NCI-H2081 (cell line): ENCODE results near the gene PRKCI.
"Not testable (repeated sequence)": the region's sequence is repeated elsewhere in the genome, so short reads cannot be mapped to it uniquely, and the experiment has no call there.

Experiments used
- DNase-seq, 2 experiments: peaks; one replicate each; lab custom pipeline; 2025; lab: John Stamatoyannopoulos, UW

PRKCI gene

DNA sequence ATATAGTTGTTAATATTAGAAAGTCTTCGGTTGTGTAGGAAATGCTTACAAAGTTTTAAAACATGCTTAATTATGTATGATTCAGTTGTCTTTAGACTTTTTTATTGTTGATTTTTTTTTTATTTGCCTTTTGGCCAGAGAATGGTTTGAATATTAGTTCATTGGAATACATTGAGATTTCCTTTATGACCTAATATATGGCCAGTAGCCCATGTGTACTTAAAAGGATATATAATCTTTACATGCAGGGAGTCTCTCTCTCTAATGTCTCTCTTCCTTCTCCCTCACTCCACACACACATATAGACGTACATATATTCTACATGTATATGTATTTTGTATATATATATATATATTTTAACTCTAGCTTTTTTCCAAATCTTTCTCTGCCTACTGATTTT, 68.0 kb downstream of the PRKCI start:
- DNase-seq = no peak

DNA sequence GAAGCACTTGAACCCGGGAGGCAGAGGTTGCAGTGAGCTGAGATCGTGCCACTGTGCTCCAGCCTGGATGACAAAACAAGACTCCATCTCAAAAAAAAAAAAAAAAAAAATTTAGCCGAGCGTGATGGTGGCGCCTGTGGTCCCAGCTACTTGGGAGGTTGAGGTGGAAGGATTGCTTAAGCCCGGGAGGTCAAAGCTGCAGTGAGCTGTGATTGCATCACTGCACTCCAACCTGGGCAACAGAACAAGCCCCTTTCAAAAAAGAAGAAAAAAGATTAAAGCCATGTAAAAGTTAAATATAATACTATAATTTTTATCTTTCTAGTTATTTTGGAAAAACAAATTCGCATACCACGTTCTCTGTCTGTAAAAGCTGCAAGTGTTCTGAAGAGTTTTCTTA, 73.4 kb downstream of the PRKCI start:
- DNase-seq = no peak

DNA sequence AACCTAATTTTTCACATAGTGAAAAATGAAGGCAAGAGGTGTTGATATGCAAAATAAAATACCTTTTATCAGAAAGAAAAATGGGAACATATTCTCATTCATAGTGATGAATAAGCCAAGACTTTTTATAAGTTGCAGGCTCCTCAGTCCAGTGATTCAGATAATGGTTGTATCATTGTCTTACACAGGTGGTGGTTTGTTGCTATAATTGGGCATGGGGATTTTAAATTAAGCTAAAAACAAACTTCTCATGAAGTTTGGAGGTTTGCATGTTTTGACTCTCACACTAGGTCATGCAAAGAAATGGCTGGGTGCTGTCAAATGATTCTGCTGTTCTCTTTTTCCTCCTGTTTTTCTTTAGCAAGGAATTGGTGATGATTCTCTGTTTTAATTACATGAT, 74.5 kb downstream of the PRKCI start:
- DNase-seq = no peak

DNA sequence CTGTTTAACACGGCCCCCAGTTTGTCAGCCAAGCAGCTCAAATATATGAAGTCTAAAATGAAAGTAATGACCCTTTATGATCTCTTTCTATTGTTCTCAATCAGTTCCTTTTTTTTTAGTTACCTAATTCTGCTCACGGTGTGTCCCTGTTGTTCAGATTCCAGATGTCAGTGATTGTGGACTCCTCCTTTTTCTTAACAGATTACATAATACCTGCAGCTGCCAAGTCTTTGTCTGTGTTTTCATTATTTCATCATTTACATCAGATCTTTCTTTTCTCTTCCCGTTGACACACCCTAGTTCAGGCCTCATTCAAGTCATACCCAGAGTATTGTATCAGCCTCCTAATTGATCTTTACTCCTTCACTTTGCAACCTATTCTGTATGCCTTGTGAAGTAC, 79.2 kb downstream of the PRKCI start:
- no peak for DNase-seq

DNA sequence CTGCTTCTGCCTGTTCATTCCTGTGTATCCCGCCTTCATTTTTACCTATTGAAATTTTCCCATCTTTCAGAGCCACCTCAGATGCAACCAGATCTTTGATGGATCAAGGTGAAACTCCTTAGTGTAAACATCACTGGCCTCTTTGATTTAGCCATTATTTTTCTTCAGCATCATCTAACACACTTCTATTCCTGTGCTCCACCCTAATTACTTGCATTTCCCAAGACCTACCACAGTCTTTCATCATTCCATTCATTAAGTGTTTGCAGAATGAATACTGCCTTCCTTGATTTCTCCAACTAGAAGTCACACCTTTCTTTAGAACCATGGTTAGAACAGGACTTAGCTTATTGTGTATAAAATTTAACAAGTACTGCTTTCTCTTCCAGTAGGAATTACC, 79.8 kb downstream of the PRKCI start:
- no peak for DNase-seq

DNA sequence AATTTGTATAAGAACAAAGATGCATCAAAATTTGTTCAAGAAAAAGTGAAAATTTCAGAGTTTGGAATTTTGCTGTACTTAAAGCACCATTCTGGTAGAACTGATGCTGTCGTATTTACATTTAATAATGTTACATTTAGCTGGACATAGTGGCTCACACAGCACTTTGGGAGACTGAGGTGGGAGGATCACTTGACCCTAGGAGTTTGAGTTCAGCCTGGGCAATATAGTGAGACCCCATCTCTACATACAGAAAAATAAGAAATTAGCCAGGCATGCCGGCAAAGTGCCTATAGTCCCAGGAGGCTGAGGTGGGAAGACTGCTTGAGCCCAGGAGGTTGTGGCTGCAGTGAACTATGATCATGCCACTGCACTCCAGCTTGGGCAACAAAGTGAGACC, 83.8 kb downstream of the PRKCI start:
- no peak for DNase-seq

DNA sequence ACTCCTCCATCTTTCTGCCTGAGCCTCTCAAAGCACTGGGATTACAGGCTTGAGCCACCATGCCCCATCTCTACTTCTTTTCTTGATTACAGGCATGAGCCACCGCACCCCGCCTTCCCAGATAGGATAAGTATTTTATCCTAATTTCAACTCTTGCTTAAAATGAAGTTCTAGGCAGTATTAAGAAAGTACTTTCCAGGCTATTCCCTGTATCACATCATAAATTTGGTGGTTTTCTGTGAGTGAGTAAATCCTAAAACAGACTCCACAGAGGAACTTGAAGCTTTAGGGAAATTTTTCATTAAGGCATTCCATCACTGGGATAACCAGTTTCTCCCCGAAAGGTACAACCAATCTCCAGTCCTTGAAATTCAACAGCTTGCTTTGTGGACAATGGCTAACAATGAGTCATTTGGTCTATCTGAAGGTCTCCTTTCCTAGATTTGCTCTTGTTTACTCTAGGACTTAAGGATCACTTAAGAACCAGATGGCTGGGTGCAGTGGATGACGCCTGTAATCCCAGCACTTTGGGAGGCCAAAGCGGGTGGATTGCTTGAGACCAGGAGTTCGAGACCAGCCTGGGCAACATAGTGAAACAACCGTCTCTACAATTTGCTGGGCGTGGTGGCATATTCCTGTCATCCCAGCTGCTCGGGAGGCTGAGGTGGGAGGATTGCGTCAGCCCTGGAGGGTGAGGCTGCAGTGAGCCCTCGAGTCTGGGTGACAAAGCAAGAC, 85.6 kb downstream of the PRKCI start:
- no peak for DNase-seq

DNA sequence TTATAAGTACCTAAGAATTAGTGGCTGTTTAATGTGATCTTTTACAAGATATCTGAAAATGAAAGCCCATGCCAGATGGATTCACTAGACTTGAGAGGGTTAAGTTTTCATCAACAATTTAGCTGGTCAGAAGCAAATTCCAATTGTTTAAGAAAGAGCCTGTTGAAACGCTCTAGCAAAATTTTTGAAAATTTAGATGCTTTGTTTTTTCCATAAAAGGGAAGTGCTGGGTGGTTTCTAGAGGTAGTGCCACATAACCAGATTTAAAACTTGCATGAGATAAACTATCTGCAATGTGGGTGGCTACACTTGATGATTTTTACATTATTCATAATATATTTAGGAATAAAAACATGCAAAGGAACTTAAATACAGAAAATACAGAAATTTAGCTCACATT, 86.8 kb downstream of the PRKCI start:
- DNase-seq = no peak

DNA sequence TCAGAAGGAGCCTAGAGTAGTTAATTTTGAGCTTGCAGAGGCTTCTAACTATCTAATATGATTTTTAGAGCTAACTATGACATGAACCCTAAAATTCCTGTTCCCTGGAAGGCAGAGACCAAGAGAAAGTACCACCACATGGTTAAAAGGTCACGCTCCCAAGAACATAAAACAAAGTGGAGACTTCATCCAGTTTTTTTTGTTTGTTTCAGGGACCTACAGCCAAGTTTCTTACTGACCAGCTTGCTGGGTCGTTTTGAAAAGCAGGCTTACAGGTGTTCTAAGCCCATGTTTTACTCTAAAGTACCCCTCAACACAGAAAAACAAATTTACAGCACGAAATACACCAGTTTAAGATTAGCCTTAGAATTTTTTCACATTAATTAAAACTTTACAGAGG, 95.7 kb downstream of the PRKCI start:
- DNase-seq = no peak

DNA sequence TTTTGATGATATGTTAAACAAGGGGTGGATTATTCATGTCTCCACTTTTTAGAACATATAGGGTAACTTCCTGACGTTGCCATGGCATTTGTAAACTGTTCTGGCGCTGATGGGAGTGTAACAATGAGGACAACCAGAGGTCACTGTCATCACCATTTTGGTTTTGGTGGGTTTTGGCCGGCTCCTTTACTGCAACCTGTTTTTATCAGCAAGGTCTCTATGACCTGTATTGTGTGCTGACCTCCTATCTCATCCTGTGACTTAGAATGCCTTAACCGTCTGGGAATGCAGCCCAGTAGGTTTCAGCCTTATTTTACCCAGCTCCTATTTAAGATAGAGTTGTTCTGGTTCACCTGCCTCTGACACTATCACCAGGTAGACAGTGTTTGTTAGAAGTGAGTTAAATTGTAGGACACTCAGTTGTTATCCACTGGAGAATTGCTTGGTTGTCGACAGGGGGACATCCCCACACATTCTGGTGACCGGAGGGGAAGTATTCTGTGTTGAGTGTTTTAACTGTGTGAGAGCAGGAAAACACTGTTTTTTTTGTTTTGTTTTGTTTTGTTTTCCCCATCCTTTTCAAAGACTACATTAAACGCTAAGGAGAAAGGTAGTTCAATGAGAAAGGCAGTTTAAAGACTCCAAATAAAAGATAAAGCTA, 98.4 kb downstream of the PRKCI start:
- DNase-seq = no peak

DNA sequence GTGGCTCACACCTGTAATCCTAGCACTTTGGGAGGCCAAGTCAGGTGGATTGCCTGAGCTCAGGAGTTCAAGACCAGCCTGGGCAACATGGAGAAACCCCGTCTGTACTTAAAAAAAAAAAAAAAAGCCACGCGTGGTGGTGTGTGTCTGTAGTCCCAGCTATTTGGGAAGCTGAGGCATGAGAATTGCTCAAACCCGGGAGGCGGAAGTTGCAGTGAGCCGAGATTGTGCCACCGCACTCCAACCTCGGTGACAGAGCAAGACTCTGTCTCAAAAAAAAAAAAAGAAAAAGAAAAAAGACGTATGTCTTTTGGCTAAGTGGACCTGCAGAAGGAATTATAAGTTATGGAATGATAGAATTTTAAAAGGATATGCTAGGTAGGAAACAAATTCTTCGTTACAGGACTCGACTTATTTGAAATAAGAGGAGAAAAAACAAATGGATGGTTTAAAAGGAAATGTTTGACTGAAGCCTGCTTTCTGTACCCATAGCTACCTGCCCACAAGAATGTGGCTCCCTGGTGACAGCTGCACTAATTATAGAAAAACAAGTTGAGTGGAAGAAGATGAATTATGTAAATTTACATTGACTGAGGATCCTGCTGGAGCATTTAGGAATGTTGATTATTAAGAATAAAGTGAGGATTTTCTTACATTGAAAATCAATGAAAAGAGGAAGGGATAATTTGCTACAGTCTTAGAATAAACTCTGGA, 99.3 kb downstream of the PRKCI start:
- DNase-seq = peak in 1 of 2 experiments; percentile 25

DNA sequence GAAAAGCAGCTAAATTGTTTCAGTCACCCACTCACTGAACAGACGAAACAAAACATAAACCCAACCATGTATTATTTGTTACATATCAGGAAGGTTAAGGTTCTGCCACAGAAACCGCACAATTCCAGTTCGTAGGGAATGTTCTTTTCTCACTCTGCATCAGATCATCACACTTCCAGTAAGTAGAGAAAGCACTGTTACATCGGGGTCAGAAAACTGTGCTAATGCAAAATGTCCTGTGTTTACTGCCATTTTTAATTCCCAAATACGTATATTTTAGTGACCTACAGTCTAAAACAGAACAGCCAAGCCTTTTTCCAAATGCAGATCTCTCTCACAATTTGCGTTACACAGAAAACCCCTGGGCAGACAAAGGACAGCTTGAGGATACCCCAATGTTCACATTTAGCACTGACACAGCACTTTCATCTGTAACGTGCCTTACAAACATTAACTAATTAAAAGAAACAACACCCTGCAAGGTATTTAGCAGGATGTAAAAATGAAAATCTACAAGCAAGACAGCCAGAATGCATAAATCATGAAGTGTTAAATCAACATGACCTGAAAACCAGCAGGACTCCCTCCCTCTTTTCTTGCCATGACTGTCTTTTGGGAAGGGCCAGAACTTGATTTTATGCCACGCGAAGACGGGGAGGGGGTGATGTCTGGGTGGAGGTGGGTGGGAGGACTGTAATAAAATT, 100.5 kb downstream of the PRKCI start:
- no peak for DNase-seq

DNA sequence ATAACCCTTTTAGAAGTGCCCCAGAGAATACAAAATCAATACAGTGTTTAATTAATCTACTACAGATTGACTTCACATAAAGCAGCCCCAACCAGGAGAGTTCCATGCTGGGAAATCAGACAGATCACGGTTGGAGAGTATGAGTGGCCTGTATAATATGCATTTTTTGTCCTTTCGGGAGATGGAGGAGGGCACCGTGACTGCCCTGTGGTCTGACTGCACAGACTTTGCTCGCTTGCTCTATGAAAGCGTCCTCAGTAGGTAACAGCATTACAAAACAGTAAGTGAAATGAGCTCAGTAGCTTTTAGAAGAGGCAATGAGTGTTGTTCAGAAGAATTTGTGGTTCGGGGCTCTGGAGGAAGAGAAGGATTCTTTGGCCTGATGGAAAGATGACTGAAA, 101.1 kb downstream of the PRKCI start:
- DNase-seq = no peak

DNA sequence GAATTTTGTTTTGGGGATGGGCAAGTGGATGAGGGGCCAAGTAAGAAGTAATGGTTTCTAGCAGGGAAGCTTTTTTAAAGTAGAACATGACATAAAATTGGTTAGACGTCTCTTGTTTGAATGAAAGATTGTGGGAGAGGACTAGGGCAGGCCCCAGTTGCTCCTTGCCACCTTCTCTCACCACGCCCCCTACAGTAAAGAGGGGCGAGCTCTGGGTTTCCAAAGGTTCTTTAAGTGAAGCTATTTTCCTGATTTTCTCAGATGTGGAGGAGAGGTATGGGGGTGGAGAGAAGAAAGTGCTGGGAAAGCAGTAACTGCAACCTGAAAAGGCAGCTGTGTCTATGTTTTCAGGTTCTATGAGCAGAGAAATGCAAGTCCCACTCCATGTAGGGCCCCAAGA, 102.7 kb downstream of the PRKCI start:
- no peak for DNase-seq

DNA sequence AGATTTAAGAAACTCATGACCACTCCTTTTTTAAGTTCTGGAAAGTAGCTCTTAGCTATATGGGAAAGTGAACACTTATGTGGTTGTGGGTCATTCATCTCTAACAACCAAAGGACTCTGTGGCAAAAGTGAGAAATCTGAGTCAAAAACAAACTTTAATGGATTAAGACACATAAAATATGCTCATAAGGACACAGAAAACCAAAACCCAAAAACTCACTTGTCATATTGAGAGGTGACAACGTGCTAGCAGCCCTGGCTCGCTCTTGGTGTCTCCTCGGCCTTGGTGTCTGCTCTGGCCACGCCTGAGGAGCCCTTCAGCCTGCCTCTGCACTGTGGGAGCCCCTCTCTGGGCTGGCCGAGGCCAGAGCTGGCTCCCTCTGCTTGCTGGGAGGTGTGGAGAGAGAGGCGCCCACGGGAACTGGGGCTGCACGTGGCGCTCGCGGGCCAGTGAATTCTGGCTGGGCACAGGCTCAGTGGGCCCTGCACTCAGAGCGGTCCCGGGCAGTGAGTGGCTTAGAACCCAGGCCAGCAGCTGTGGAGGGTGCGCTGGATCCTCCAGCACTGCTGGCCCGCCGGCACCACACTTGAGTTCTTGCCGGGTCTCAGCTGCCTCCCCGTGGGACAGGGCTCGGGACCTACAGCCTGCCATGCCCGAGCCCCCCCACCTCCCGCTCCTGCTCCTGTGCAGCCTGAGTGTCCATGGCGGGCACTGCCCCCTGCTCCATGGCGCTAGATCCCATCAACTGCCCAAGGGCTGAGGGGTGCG, 105.0 kb downstream of the PRKCI start:
- no peak for DNase-seq

DNA sequence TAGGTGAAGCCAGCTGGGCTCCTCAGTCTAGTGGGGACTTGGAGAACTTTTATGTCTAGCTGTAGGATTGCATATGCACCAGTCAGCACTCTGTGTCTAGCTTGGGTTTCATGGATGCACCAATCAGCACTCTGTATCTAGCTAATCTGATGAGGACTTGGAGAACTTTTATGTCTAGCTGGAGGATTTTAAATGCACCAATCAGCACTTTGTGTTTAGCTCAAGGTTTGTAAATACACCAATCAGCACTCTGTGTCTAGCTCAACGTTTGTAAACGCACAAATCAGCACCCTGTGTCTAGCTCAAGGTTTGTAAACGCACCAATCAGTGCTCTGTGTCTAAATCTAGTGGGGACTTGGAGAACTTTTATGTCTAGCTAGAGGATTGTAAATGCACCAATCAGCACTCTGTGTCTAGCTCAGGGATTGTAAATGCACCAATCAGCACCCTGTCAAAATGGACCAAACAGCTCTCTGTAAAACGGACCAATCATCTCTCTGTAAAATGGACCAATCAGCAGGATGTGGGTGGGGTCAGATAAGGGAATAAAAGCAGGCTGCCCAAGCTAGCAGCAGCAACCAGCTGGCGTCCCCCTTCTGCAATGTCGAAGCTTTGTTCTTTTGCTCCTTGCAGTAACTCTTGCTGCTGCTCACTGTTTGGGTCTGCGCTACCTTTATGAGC, 105.8 kb downstream of the PRKCI start:
- DNase-seq = not testable (repeated sequence)

DNA sequence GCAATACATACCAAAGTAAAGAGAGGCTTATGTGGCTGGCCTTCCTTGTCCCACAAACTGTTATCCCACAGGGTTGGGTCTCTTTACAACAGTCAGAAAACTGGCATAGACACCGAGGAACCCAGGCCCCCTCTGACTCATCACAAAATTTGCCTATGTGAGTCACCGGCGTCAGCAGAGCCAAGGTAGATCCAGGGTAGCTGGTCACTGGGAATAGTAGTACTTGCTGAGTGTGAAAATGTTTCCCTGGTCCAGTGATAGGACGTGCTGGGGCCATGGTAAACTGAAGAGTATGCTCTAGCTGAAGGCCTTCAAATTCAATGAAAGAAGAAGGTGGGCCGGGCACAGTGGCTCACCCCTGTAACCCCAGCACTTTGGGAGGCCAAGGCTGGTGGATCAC, 108.1 kb downstream of the PRKCI start:
- DNase-seq = no peak

DNA sequence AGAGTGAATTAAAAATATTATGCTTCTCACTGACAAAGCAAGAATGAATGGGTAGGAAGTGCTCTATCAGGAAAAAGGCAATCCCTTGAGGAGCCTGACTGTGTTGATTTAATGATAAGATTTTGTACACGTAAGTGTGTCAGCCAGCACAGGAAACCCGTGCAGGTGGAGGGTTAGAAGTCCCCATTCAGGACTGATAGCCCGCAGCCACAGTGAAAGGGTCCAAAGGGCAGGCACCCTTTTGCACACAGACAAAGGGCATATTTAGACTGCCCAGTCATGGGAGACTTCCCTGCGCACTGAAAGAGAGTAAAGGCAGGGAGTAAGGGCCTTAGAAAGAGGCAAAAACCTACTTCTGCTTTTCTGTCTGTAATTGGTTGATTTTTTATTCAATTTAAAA, 108.9 kb downstream of the PRKCI start:
- no peak for DNase-seq

DNA sequence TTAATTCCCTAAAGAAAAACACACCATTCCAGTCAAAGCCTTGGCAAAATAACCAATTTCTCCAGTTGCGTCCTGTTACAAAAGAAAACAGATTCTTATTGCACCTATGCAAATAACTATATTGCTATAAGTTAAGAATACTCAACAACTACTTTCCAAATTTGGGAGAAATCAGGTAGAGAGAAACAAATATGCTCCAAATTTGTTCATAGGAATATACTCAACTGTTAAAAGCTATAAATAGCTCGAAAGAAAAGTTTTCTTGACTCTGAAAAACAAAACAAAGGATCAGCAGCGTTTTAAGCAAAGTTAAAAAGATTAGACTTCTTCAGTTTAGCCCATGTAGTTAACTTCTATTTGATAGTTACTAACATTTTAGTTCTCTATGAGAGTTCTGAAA, 115.2 kb downstream of the PRKCI start:
- DNase-seq = no peak

DNA sequence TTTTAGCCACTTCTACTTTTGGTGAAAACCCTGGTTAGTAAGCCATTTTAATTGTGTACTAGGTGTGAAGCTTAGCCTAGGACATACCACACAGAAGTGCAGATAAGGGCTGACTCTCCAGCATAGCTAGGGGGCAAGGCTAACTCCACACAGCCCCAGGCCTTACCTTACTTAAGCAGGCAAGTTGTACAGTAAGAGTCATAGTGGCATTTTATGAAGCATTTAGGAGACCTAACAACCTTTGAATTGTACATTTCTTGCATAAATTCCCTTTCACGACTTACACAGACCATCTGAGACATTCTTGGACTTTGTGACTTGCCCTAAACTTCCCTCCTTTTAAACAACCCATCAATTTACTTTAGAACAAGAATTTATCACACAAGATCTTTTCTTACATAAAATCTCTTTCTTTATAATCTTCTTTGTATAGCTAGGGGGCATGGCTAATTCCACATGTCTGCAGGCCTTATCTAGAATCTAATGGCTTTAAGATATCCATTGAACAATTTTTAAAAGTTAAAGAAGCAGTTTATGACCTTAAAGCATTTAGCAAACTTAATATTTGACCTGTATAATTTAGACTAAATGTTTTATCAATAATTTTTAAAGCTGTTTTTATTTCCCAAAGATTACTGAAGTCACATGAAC, 116.6 kb downstream of the PRKCI start:
- no peak for DNase-seq

DNA sequence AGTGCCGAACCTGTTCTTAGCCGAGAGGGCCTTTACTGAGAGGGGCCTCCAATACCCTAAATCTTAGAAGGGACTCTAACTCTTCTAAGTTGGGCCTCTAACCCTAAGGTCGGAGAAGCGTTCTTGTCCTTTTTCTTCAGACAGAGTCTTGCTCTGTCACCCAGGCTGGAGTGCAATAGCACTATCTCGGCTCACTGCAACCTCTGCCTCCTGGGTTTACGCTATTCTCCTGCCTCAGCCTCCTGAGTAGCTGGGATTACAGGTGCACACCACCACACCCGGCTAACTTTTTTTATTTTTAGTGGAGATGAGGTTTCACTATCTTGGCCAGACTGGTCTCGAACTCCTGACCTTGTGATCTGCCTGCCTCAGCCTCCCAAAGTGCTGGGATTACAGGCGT, 120.0 kb downstream of the PRKCI start:
- DNase-seq = not testable (repeated sequence)
